Amniotic stem cell (primary cell): ENCODE measurements around the gene CCDC18.
"Not testable (repeated sequence)": the region's sequence is repeated elsewhere in the genome, so short reads cannot be mapped to it uniquely, and the experiment has no call there.

Experiments
- DNase-seq: peaks from one replicate; lab custom pipeline; 2025; lab: John Stamatoyannopoulos, UW

Gene CCDC18

DNA sequence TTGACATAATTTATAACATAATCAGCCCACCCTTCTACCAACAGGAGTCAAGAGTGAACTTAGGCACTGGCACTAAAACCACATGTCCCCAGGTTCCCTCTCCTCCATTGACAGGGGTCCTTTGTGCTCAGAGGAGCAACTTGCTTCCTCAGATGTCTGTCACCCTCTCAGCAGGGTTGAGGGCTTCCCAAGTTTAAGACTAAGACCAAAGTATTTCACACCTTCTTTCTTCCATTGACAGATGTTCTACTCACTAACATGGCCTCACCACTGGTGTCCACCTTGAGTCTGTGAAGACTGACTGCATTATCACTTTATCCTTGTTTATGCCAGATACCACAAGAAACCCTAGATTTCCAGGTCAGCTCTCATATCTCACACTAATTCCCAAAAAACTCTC lies 56.5 kb downstream of the CCDC18 start:
- DNase-seq = no peak

DNA sequence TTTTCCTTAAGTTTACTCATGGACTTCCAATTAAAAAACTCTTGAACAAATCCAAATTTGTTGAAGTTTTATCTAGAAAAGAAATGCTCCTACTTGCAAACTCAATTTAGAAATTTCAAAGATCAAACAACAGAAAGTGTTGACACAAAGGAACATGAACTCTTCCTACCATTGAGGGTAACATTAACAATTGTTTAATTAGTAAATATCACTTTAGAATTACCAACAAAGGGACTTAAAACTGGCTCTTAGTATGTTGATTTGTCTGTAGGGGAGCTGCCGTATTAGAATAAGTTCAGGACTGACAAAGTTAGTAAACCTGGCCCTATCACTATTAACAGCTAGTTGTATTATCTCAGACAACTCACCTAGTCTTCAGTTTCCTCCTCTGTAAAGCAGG lies 57.9 kb downstream of the CCDC18 start:
- no peak for DNase-seq

DNA sequence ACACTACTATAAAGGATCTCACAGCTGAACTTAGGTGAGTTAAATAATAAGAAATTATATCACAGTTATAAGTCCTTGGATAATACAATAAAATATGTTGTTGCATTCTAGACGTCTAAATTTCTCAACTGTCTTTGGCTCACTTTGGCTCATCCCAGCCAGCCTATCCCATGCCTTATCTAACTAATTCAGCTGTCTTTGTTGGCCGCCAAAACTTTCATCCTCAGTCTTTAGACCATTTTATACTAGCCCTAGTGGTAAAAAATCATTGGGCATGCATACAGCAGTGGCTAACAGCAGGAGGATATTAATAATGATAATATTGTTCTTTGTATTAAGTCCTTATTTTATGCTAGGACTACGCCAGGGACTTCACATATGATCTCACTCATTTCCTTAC lies 59.3 kb downstream of the CCDC18 start:
- DNase-seq = no peak

DNA sequence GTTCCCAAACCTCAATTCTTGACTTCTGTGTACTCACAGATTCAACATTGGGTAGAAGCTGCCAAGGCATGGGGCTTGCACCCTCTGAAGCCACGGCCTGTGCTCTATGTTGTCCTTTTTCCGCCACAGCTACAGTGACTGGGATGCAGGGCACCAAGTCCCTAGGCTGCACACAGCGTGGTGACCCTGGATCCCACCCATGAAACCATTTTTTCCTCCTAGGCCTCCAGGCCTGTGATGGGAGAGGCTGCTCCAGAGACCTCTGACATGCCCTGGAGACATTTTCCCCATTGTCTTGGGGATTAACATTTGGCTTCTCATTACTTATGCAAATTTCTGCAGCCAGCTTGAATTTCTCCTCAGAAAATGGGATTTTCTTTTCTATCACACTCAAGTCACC lies 62.7 kb downstream of the CCDC18 start:
- not testable (repeated sequence) for DNase-seq

DNA sequence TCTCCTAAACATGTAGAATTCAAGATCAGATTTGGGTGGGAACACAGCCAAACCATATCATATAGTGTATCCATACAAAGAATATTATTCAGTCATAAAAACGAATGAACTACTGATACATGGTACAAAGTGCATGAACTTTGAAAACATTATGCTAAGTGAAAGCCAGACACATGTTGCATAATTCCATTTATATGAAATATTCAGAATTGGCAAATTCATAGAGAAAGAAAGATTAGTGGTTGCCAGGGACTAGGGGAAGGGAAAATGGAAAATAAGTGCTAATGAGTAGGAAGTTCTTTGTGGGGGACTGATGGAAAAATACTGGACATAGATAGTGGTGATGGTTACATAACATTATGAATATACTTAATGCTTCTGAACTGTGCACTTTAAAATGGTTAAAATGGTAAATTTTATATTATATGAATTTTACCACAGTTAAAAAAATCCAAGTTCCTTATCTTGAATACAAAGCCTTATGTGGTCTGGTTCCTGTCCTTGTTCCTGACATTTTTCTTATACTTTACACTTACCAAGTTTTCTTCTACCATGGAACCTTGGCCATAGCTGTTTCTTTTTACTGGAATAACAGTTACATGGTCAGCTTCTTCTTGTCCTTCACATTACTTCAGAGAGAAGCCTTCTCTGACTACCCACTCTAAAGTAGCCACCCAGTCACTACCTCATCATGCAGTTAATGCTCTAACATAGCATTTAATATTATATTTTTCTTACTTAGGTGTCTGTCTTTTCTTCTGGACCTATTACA lies 64.0 kb downstream of the CCDC18 start:
- DNase-seq = no peak

DNA sequence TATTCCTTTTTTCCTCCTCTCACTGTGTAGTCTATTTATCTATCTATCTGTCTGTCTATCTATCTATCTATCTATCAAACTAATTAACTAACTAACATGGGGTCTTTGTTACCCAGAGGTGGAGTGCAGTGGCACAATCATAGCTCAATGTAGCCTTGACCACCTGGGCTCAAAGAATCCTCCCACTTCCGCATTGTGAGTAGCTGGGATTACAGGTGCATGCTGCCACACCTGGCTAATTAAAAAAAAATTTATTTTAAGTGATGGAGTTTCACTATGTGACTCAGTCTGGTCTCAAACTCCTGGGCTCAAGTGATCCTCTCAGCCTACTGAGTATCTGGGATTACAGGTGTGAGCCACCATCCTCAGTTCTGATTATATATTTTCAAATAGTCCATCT lies 71.4 kb downstream of the CCDC18 start:
- no peak for DNase-seq

DNA sequence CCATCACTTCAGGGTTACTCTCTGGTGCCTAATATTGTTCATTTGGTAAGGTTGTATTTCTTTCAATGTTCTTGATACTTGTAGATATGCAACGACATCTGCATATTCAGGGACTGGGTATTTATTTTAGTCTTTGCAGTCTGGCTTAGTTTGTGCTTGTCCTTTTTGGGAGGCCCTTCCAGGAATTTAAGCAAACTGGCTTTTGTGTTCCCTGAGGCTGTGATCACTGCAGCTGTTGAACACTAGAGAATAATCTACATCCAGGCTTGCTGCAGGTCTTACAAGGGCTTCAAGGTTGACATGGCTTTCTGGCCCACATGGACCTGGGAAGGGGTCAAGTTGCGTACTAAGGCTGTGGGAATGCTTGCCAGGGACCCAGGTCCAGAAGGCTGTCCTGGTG lies 72.1 kb downstream of the CCDC18 start:
- DNase-seq = no peak

DNA sequence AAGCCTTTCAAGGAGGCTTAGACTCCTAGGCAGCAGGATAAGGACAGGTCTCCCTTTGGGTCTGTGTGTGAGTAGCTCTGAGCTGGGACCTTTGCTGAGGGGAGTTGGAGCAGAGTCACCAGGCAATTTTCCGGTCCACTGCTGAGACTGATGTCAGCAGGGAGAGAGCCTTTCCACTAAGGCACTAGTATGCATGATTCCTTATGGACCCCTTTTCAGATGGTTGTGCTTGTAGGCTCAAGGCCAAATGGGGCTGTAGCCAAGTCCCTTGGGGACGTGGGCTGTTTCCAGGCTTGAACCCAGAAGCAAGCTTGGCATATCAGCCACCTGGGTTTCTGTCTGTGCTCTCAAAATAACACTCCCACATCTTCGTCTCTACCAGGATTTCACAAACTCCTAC lies 73.0 kb downstream of the CCDC18 start:
- no peak for DNase-seq

DNA sequence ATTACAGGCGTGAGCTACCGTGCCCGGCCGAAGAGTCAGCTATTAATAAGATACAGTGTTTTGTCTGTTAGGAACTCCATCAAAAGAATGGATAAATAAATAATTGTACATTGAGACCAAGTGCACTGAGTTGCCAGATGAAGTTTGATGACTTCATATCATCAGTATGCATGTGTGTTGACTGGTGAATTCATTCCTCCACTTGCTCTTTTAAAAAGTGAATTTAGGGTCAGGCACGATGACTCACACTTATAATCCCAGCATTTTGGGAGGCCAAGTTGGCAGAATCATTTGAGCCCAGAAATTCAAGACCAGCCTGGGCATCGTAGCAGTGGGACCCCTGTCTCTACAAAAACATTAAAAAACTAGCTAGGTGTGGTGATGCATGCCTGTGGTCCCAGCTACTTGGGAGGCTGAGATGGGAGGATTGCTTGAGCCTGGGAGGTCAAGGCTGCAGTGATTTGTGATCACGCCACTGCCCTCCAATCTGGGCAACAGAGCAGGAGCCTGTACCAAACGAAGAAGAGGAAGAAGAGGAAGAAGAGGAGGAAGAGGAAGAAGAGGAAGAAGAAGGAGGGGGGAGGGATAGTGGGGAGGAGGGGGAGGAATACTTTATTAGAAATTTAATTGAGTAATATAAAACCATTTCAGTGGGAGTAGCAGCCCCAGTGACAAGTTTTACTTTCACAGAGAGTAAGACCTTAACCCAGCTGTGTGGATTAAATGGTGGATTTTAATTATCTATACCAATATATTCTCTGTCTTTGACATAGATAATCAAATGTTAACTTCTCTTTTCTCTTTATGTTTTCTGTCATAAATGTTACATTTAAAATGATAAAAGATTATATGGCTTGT lies 74.9 kb downstream of the CCDC18 start:
- DNase-seq = peak; percentile 47

DNA sequence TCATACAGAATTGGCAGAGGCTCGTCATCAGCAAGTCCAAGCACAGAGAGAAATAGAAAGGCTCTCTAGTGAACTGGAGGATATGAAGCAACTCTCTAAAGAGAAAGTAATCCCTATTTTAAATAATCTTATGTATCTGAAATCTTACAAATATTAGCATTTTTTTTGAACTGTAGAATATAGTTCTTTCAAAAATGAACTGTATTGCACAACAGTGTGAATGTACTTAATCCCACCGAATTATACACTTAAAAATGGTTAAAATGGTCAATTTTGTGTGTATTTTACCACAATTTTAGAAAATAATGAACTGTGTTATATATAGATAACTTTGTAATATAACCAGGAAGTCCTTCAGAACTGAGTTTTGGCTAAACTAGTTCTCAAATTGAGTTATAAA lies 75.9 kb downstream of the CCDC18 start:
- DNase-seq = no peak

DNA sequence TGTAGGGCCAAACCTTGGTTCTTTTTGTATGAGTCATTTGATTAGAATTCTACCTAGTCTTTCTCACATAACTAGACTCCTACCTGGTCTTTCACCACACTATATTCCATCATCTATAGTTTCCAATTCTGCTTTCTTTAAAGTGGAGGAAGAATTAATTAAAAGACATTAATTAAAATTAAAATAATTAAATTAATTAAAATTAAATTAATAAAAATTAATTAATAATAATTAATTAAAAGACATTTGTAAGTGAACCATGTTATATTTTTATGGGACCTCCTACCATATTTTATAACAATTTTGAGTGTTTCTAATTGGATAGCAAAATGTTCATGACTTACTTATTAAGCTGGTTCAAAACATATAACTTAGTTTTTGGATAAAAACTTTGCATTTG lies 77.4 kb downstream of the CCDC18 start:
- DNase-seq = no peak

DNA sequence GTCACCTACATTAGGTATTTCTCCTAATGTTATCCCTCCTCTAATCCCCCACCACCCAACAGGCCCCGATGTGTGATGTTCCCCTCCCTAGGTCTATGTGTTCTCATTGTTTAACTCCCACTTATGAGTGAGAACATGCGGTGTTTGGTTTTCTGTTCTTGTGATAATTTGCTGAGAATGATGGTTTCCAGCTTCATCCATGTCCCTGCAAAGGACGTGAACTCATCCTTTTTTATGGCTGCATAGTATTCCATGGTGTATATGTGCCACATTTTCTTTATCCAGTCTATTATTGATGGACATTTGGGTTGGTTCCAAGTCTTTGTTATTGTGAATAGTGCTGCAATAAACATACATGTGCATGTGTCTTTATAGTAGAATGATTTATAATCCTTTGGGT lies 80.2 kb downstream of the CCDC18 start:
- DNase-seq = not testable (repeated sequence)

DNA sequence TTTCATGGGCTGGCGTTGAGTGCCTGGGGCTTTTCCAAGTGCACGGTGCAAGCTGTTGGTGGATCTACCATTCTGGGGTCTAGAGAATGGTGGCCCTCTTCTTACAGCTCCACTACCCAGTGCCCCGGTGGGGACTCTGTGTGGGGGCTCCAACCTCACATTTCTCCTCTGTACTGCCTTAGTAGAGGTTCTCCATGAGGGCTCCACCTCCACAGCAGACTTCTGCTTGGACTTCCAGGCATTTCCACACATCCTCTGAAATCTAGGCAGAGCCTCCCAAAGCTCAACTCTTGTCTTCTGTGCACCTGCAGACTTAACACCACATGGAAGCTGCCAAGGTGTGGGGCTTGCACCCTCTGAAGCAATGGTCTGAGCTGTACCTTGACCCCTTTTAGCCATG lies 82.1 kb downstream of the CCDC18 start:
- no peak for DNase-seq

DNA sequence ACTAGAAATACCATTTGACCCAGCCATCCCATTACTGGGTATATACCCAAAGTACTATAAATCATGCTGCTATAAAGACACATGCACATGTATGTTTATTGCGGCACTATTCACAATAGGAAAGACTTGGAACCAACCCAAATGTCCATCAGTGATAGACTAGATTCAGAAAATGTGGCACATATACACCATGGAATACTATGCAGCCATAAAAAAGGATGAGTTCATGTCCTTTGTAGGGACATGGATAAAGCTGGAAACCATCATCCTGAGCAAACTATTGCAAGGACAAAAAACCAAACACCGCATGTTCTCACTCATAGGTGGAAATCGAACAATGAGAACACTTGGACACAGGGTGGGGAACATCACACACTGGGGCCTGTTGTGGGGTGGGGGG lies 88.4 kb downstream of the CCDC18 start:
- DNase-seq = not testable (repeated sequence)

DNA sequence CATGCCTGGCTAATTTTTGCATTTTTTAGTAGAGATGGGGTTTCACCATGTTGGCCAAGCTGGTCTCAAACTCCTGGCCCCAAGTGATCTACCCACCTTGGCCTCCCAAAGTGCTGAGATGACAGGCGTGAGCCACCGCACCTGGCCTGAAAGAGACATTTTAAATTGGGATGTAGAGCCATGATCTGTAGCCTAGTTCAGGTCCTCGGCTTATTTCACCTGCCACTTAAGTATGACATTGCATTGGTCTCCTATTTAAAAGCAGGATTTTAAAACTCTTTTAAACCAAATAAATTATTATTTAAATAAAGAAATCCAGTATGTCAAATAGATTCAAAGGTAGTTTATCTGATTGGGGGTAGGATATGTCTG lies 94.7 kb downstream of the CCDC18 start:
- DNase-seq = not testable (repeated sequence)

DNA sequence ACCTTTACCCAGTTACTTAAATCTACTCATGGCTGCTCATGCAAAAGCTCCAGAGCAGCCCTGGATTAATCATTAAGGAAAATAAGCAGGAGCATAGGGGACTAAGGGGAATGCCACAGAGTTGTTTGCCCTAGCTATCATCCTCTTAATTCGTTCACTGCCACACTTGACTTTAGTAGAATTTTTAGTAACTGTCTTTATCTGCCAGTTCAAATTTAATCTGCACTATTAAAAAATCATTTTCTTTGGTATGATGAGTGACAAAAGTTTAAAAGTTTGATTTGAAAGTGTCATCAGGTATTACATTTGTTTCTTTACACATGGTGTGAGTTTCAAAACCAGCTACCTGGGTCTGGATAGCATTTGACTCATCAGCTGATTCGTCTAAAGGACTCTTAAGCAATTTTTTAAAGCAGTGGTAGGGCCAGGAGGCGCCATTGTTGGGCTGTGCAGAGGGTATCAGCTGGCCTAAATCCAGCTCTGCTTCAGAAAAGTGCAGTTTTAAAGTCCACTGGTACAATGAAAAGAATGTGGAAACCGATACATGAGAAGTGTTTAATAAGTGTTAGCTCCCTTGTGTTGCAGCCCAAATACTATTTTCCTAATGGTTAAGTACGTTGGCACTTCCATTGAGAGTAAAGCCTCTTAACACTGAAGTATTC lies 95.2 kb downstream of the CCDC18 start:
- DNase-seq = no peak

DNA sequence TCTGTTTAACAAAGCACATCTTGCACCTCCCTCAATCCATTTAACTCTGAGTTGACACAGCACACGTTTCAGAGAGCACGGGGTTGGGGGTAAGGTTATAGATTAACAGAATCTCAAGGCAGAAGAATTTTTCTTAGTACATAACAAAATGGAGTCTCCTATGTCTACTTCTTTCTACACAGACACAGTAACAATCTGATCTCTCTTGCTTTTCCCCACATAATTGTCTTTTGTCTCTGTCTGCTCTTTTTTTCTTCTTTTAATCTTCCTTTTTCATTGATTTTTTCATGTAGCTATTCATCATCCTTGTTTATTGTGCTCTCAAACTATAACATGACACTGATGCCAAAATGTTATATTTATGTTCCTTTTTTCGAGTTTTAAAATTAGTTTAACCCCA lies 97.0 kb downstream of the CCDC18 start:
- not testable (repeated sequence) for DNase-seq

DNA sequence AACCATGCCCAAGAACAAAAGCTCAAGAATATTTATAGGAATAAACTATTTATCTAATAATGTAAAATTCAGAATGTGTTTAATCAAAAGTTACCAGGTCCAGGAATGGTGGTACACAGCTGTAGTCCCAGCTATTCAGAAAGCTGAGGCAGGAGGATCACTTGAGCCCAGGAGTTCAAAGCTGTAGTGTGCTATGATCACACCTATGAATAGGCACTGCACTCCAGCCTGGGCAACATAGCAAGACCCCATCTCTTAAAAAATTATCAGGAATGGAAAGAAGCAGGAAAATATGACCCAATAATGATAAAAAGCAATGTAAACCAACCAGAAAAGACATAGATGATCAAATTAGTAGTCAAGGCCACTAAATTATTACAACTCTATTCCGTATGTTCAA lies 103.0 kb downstream of the CCDC18 start:
- DNase-seq = no peak

DNA sequence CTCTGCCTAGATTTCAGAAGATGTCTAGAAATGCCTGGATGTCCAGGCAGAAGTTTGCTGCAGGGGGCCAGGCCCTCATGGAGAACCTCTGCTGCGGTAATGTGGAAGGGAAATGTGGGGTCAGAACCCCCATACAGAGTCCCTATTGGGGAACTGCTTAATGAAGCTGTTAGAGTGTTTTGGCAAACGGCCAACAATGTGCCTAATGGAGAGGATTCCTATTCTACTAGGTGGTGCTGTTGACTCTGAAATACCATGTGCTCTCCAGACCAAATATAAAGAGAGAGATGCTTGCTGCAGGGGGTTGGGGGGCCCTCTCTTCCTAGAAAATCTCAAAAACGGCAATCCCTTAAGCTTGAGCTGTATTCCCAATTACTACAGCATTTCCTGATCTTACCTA lies 108.0 kb downstream of the CCDC18 start:
- no peak for DNase-seq

DNA sequence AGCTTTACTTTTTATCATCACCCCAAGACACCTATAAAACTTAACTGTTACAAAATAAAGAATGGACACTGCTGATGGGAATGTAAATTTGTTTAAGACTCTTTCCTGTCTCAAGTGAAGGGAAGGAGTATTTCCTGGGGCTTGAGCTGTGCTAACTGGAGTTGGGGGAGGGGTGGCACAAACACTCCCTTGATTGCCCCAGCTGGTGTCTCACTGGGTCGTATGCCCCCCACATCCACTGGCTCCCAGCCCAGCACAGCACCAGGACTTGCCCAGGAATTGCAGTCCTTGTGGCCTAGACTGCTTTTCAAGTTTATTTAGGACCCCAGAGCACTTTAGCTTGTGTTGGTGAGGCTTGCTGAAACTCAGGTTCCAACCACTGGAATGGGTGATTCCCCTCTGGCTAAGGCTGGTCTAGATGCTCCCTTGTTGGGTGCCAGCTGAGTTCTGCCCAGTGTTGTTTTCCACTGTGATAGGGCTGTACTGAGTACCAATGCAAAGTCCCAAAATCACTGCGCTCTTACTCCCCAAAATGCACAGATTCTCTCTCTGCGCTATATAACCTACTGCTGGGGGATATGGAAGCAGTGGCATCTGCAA lies 116.1 kb downstream of the CCDC18 start:
- no peak for DNase-seq

DNA sequence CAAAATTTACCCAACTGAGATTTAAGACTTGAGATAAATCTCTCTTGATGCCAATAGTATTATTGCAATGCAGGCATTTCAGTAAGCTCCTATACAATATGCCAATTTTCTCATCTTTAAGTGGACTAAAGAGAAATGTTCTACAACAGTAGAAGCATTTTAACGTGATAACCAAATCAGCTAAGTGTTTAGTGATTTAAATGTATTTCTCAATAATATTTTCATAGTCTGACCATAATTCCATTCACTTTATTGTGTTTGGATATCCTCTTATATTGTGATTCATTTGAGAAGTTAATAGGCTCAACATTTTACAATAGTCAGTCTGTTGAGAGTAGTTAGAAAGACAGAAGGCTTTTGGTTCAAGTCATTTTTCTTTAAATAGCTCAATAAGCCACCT lies 120.6 kb downstream of the CCDC18 start:
- DNase-seq = no peak

DNA sequence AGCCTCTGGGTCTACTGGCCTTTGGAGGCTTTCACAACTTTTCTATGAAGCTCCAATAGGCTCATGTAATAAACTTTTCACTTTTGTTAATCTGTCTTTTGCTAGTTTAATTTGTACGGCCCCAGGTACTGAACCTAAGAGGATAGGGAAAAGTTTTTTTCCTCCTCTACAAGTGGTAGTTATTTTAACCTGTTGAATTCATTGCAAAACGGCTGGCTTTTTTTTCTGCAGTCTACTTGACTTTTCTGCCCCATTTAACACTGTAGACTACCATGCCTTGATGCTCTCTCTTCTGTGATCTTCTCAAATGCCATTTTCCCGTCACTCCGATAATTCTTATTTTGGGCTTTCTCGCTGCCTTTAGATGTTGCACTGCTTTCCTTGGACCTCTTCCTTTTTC lies 121.6 kb downstream of the CCDC18 start:
- no peak for DNase-seq

DNA sequence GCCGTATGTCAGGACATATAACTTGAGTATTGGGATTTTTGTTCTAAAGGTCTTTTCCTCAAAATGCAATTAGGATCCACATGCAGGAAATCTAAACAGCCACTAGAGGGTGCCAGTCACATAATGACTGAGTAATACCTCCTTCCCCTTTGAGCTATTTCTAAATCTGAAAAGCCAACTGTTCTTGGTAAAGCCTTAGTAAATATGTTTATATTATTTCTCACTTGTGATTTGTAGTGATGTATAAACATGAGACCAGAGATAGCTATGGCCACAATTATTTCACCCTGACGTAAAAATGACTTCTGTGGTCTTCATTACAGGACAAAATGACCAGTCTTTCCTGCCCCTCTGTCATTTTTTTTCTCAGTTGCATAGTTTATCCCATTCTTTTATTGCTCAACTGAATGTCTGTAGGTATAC lies 124.2 kb downstream of the CCDC18 start:
- DNase-seq = peak; percentile 81
